Stimulated activated CD4-positive, alpha-beta T cell treated with anti-CD3 and anti-CD28 coated beads, Interleukin-12 subunit alpha, Interleukin-12 subunit beta, amount 100 ng/mL, for 24 hours (primary cell): ENCODE results near the gene CTNNA3.

ENCODE experiments used
- DNase-seq, 2 experiments: peaks; one replicate each; pipeline ENCODE4 v3.0.0-alpha.2; 2020; ENCODE audit warnings: low read depth in 2 of 2

CTNNA3 gene

DNA sequence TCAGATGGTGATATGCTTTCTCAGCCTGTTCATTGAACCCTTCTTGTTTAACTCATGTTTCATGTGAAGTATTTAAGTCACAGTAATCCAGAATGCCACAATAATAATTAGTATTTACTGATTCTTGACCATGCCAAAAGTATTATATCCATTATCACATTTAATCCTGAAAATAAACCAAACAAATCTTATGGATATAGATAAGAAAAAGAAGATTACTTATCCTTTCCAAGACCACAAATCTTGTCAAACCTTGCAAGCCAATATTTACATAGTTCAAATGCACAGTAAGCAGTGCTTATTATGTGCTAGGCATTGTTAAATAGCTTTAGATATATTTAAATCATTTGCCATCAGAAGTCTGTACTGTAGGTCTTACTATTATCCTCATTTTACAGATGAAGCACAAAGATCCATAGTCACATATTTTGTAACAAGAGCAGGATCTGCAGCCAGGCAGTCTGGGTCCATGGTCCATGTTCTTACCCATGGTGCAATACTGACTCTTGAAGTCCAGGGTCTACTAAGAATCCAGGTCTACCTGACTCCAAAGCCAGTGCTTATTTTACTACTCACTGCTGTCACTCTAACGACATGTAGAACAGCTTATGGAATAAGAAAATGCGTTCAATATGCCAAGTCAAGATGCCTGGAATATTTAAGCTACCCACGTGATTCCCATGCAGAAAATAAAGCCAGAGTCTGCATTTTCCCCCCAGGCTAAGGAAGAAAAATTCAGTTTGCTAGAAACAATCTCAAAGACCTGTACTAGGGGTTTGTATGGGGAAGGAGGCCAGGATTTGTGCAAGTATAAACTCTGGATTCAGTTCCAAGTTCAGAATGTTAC lies 1755.0 kb downstream of the CTNNA3 start:
- DNase-seq, result no peak

DNA sequence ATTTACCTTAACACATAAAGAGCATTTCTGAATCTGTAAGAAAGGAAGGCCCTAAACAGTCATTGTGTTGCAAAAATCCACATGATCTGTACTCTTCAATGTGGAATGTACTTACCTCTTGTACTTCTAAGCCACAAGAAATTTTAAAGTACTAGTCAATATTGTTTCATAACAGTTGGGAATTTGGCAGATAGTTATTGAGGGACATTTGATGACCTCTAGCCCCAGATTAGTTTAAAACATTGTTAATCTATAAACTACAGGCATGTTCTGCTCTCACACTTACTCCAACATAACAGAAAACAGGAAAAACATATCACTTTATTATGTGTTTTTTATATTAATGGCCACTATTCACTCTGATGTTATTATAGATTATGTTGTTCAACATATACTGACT lies 1755.9 kb downstream of the CTNNA3 start:
- no peak for DNase-seq

- no peak for DNase-seq
These were observed 1764.5 kb downstream of the CTNNA3 start for GRCh38 chr10:65931291-65932070.

GRCh38 chr10:65911151-65911835 lies 1784.7 kb downstream of the CTNNA3 start:
- no peak for DNase-seq

GRCh38 chr10:65910209-65910608 lies 1785.8 kb downstream of the CTNNA3 start:
- DNase-seq, result no peak

DNA sequence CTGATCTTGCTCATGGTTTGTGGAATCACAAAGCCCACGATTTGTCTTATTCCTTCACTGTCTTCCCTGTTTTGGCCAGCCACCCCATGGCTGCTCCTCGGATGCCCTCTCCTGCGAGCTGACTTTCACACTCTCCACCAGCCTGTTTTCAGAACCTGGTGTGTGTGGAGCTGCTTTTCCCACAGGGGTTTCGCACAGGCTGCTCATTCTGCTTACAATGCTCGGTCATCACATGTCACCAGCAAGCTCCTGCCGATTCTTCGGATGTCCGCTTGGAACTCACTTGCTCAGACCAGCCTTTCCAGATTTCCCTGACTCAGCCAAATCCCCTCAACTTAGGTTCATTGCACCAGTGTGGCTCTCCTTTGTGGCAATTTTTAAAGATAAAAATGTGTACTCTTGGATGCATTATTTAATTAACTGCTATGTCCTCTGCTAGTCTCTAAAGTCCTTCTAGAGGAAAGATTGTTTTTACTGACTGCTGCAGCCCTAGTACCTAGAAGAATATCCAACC lies 1788.7 kb downstream of the CTNNA3 start:
- no peak for DNase-seq

DNA sequence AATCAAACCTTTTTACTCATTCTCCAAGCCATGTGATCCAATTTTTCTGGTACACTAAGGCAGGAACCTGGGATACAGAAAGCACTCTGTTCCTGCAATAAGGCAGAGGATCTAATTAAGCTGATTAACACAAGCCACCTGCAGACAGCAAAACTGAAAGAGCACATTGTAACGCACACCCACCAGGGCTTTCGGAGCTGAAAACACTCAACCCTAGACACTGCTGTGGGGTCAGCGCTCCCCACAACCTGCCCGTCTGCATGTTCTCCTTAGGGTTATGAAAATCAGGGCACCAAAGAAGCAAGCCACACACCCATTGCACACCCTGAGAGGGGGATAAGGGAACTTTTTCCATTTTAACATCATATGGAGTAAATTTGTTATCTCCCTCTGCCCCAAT lies 1792.4 kb downstream of the CTNNA3 start:
- DNase-seq, result no peak

DNA sequence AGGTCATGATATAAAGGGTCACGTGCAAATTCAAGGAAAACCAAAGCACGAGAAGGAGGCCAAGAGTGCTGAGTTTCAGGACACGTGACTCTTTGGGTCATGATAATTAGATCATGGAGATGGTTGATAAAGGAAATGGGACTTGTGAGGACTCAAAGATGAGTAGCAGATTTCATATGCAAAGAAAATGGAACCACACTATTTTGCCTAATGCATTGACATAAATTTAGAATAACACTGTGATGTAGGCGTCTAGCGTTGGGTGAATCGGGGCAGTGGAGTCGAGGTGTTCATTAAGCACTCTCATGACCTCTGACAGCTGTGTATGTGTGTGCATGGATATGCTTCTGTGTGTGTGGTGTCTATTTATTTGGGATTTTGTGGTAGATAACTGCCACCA lies 1795.7 kb downstream of the CTNNA3 start:
- no peak for DNase-seq

- no peak for DNase-seq
These were observed 1797.9 kb downstream of the CTNNA3 start for GRCh38 chr10:65898055-65898454.

GRCh38 chr10:65894961-65895360 lies 1801.0 kb downstream of the CTNNA3 start:
- no peak for DNase-seq

DNA sequence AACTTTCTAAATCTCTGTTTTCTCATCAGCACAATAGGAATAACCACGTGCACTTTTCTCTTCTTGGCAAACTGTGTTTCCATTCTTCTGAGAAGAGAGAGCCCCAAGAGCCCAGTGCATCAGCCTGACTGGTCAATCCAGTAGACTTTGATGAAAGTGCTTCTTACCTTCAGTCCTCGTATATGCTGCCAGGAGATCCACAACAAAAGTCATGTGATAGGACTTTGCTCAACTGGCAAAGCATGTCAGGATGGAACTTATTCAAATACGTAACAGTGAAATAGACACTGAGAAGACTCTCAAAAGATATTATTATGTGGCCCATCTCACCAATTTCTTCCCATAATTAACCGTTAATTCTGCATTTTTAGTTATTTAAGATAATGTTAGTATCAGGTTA lies 1801.6 kb downstream of the CTNNA3 start:
- no peak for DNase-seq

GRCh38 chr10:65893676-65894075 lies 1802.3 kb downstream of the CTNNA3 start:
- DNase-seq, result no peak

DNA sequence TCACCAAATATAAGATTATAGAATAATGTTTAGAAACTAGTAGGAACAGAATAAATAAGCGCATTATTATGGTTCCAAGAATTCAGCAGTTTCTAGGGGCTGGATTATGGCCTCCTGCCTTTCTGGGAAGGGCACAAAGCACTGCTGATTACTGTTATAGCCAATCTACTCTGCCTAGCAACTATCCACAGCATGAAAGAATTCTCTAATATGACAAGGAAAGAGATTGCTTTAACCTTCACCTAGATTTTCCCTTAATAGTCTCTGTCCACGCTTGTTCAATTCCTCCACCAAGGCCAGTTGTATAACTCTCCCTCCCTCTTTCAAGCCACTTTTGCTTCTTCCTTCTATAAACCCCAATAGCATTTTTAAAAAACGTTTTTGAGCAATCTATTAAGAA lies 1803.7 kb downstream of the CTNNA3 start:
- no peak for DNase-seq

DNA sequence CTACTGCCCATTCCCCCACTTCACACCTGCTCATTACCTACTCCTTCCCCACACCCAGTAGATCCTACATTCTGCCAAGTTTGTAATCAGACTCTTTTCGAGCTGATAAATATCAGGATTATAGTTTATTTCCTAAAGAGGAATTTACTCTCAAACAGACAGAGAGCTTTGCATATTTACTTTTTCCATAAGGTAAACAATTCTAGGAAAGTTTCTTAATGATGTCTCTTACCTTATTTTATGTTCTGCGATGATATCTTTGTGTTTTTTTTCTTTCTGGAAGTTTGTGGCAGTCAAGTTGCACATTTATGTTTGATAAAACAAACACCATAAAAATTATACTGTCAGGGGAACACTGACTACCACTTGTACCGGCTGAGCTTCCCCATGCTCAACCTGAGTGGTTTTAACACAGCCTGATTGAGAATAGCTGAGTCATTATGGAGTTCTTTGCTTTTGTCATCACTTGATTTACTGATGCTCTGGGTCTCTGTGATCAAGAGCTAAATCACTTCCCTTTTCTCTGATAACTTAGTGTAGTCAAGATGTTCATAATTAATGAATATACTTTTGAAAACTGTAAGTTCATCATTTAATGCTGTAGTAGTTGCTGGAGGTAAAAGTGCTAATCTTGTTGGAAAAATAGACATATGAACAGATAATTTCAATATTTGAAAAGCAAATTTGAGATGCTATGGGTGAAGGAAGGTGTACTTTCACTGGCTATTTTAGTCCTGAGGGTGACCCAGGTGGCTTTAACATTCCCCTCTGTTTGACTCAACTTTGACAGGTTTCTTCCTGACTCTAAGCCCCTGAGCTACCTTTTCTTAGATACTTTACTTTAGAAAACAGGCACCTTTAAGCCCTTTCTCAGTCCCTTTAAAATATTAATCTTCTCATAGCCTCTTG lies 1804.7 kb downstream of the CTNNA3 start:
- DNase-seq, result no peak

GRCh38 chr10:65864529-65864928 lies 1831.5 kb downstream of the CTNNA3 start:
- DNase-seq, result no peak

DNA sequence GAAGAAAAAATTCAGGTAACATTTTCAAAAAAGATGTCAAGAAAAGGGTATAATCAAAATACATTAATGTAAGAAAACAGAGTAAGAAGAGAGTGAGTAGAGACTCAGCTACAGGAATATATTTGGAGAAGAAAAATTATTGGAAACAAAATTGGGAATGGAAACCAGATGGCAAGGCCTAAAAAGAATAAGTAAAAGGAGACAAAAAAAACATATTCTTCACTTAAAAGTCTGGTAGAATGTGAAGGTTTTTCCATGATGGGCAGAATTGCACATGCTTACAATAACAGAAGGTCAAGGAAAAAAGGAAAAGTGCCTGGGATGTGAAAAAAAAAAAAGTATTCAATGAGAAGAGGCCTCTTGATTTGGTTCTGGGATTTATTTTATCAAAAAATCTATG lies 1832.0 kb downstream of the CTNNA3 start:
- no peak for DNase-seq
